UCSD-AML1 (cell line): Measurements from ENCODE around the gene GDF7.
A peak's percentile ranks its signal among the peaks of the same experiment; 100 is the strongest.

Experiments
- DNase-seq: peaks from one replicate; lab custom pipeline; 2025; ENCODE audit not compliant: unreplicated experiment; lab: John Stamatoyannopoulos, UW

The GDF7 gene

GRCh38 chr2:20672201-20672951, 5.4 kb downstream of the GDF7 start:
- no peak for DNase-seq

DNA sequence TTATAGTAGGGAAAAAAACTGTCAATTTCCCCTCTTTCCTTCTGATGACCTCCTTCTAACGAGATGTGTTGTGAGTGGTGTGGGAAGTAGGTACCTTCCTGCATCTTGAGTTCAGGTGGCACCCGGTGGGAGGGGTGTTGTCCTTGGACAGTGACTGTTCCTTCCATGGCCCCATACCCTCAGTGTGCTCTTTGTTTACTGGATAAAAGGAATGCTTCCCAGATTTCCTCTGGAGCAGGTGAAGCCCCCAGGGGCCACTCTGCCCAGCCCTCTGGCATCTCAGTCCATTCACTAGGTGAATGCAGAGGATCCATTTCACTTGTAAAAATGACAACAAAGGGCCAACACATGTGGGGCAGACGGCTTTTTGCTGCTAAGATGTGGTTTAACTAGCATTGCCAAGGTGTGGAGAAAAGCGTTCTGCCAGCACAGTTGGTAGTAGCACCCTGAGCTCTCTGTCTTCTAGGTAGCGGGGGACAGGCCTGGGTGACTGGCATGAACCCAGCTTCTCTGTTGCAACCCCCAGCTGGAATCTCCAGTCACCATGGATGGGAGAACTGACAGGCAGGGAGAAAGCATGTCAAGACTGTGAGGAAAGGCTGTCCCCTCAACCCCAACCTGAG, 6.9 kb downstream of the GDF7 start:
- no peak for DNase-seq

GRCh38 chr2:20674309-20674965, 7.5 kb downstream of the GDF7 start:
- no peak for DNase-seq

DNA sequence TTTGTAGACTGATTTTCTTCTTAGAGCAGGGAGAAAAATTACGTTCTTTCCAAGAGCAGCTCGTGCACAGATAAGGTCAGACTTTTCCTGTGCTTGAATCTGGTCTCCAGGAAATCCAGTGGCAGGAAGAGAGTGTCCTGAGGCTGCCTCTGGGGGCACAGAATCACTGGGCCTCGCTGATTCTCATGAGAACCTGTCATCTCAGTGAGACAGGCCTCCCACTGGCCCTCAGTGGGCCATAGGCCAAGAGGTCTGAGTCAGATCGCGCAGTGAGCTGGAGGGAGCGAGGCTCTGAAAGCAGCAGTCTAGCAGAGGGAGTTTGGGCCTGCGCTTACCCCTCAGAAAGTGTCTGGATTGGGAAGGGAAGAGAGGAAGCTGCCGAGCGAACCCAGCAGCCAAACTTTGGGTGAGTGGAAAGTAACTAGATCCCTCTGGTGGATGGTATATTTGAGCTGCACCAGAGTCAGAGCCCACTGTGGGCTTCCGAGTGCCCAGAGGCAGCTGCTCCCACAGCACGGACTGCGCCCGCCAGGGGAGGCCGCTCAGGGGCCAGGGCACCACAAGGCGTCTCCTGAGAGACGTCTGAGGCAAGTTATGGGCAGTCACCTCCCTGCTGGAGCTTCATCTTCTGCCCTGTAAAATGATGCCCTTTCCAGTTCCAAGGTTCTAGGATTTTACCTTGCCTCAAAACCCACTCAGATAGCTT, 8.2 kb downstream of the GDF7 start:
- no peak for DNase-seq

DNA sequence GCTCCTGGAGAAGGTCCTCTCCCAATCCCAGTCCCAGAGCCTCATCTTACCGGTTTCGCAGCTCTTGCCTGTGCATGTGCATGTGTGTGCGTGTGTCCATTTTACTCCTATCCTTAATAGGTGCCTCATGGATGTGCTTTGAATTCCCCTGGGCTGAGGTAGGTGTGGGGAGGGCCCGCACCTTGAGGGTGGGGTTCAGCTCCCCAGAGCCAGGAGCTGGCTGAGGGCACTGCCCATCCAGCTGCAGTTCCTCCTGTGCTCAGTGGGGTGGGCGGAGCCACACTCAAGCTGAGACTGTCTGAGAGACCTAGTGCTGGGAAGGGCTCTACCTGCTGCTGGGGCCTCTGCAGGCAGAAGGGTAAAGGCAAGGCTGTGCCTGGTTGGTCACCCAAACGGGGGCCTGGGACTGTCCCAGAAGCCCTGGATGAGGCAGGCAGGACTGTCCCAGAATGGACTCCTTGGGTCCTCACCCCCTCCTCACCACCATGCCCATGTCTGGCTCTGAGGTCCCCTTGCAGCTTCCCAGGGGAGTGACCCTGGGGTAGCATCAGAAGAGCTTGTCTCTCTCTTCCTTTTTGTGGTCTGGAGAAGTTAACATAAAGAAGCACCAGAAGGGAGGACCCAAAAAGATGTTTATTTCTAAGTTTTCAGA, 8.9 kb downstream of the GDF7 start:
- peak; percentile 37 for DNase-seq

DNA sequence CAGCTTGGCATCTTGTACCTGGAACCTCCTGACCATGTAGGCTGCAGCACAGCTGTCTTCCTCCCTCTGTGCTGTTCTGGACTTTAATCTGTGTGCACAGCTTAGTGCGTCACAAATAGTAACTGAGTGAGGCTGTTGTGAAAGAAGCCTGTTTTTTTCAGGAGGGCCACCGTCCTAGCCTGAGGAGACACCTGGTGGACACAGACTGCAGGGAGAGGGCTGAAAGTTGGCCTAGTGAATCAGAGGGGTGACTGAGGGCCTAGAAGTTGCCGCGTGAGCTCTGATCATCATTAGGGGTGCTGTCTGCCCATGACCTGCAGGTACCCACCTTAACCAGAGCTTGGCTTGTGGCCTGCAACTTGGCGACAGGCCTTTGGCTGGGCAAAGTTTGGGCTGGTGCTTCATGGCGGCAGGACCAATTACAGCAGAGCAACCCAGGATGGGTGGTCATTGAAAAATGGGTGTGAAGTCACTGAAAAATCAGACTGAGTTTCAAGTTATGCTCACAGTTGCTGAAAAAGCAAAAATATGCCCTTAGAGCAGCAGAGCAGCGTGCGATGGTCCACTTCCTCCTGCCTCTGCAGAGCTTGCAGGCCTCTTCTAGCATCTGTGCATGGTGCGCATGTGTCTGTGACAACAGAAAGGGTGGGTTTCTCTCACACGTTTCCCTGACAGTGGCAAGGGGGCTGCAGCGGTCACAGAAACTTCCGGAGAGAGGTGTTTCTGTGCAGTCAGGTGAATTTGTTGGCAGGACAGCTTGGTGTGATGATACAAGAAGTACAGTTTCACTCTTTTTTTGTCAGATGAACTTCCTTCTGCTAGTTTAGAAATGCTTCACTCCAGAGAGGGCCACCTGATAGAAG, 9.6 kb downstream of the GDF7 start:
- no peak for DNase-seq

GRCh38 chr2:20677301-20678085, 10.5 kb downstream of the GDF7 start:
- DNase-seq: no peak

- no peak for DNase-seq
These were observed 11.1 kb downstream of the GDF7 start for GRCh38 chr2:20678086-20678395.

DNA sequence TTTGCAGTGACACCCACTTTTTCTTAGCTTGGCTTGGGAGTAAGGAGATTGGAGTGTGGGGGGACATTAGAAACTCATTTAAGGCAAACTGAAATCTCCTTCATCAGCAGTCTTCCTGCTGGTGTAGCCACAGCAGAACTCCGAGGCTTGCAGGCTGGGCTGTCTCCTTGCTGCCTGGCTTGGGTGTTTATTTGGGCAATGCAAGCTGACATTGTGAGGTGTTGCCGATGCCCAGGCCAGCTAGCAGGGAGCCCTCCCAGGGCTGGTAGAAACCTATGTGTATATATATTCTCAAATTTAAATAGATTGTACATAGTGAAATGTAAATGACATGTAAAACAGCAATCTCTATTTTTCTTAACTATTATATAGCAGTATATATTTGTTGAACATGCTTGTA, 11.8 kb downstream of the GDF7 start:
- no peak for DNase-seq

- DNase-seq: no peak
These were observed 13.9 kb downstream of the GDF7 start for GRCh38 chr2:20680744-20681375.

- no peak for DNase-seq
These were observed 15.4 kb downstream of the GDF7 start for GRCh38 chr2:20682167-20682920.

DNA sequence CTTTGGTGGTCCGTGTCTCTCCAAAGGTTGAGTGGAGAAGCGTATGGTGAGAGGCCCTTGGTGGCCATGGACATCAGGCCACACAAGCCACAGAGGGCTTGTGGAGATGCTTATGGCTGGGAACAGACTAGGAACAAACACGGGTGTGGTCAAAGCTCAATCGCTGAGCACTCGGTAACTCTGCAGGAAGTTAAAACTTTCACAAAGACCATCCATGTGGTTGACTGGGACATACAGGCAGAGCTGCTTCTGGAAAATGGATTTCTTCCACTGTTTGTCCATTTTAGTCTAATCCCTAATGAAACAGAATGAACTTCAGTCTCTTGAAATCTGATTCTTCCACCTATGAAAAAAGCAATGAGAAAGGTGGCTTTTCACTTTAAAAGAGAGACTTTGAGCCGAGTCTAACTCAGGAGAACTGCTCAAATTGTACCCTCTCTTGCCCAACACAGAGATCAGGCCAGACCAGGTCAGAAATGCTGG, 17.7 kb downstream of the GDF7 start:
- DNase-seq: no peak

DNA sequence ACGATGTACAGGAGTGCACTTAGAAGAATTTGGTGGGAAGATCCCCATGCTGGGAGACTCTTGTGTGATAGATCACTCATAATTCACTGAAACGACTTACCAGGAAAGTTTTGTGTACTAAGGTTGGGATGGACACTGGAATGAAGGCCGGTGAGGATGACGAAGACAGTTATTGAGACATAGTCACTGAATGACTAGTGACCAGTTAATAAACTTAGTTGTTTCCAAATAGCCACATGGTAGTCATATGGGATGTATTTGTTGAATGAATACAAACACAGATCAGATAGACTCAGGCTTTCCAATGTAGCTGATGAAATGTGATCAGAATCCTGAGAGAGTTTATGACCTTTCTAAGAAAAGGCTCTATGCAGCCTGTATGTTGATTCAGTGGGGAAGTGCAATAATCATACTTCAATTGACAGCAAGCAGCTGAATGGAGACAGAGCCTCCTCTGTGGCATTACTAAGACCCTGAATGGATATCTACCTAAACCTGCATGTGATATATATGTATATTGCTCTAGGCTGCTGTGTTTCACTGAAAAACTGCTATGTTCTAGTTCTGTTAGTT, 20.4 kb downstream of the GDF7 start:
- no peak for DNase-seq

GRCh38 chr2:20689428-20690264, 22.7 kb downstream of the GDF7 start:
- no peak for DNase-seq

DNA sequence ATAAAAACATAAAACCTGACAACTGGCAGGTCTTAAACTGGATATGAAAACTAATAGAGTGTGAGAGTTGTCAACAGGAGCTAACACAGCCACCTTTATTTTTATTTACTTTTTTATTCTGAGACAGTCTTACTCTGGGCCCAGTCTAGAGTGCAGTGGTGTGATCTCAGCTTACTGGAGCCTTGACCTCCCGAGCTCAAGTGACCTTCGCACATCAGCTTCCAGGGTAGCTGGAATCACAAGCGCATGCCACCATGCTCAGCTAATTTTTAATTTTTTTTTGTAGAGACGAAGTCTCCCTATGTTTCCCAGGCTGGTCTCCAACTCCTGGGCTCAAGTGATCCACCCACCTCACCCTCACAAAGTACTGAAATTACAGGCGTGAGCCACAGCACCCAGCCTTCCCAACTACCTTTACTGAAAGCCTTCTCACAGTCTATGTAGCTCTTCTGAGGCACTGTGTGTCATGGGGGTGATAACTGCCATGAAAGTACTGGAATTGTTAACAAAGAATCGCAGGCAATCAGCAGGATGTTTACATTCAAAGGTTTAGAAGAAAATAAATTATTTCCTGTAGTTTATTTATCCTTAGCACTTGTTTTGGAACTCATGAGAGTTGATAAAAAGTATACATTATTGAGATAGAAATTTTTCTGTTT, 24.3 kb downstream of the GDF7 start:
- no peak for DNase-seq

DNA sequence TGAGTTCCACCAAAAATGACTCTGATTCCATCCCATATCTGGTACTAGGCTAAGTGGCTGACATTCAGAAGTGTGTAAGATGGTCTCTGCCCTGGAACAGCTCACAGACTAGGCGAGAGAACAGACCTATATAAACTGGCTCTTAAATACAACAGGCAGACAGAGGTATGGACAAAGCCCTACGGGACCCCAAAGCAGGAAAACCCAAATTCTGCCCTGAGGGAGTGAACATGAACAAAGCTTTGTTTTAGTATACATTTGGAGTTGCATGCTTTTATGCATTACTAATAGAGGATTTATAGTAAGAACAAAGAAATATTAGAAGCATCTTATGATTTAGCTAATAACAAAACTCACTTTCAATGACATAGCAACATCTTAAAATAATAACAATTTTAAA, 25.1 kb downstream of the GDF7 start:
- no peak for DNase-seq

DNA sequence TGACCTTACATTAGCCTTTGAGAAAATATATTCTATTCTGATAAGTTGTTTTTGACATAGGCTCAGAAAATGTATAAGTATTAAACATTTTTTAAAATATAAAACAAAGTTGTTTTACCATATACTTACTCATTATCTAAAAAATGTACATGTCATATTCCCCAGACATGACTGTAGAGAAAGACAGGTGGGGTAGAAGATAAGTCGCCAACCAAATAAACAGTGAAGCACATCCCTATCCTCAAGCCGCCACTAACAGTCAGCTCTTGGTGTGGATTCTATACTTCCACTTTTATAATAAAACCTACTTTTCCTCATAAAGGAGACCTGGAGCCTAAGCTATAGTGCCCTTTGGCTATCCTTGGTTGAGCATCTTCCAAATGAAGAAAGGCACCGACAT, 26.4 kb downstream of the GDF7 start:
- DNase-seq: no peak
